GM18511 (cell line): ENCODE measurements around the gene CLSTN3.

ENCODE experiments used
- ATAC-seq: cut with Tn5 transposase; IDR thresholded peaks from one replicate; pipeline ENCODE4 v1.9.1; 2021; ENCODE audit warnings: mild to moderate bottlenecking, moderate library complexity; ENCODE audit not compliant: unreplicated experiment

The CLSTN3 gene

GRCh38 chr12:7125632-7126227 lies 4.4 kb upstream of the CLSTN3 start:
- ATAC-seq = no peak

- ATAC-seq = no peak
Measured at GRCh38 chr12:7127916-7128626, 2.1 kb upstream of the CLSTN3 start.

- no peak for ATAC-seq
Measured at GRCh38 chr12:7128681-7129286, 1.4 kb upstream of the CLSTN3 start, which contains the start of gene RBP5. Gene RBP5 (minus strand): TSS chr12:7128889. CDS start chr12:7128775, 114 bp downstream.

GRCh38 chr12:7129287-7129871 lies 792 bp upstream of the CLSTN3 start:
- peak; percentile 30 for ATAC-seq

- ATAC-seq = peak; percentile 56
Measured at GRCh38 chr12:7130701-7131501, 730 bp downstream of the CLSTN3 start.

GRCh38 chr12:7131502-7131866 lies 1.3 kb downstream of the CLSTN3 start:
- ATAC-seq = no peak

GRCh38 chr12:7134396-7135166 lies 4.4 kb downstream of the CLSTN3 start:
- no peak for ATAC-seq

- no peak for ATAC-seq
Measured at GRCh38 chr12:7136071-7136470, 5.9 kb downstream of the CLSTN3 start.

GRCh38 chr12:7136676-7137075 lies 6.5 kb downstream of the CLSTN3 start:
- ATAC-seq = no peak

GRCh38 chr12:7137908-7138307 lies 7.7 kb downstream of the CLSTN3 start:
- ATAC-seq = no peak

GRCh38 chr12:7139200-7139599 lies 9.0 kb downstream of the CLSTN3 start:
- no peak for ATAC-seq

GRCh38 chr12:7141351-7142005 lies 11.3 kb downstream of the CLSTN3 start:
- ATAC-seq = no peak

GRCh38 chr12:7142056-7142644 lies 12.0 kb downstream of the CLSTN3 start:
- ATAC-seq = no peak

GRCh38 chr12:7142809-7143465 lies 12.8 kb downstream of the CLSTN3 start:
- no peak for ATAC-seq

- no peak for ATAC-seq
Measured at GRCh38 chr12:7143564-7143963, 13.4 kb downstream of the CLSTN3 start.

GRCh38 chr12:7144414-7145120 lies 14.4 kb downstream of the CLSTN3 start:
- ATAC-seq = no peak

- ATAC-seq = no peak
Measured at GRCh38 chr12:7145671-7146070, 15.5 kb downstream of the CLSTN3 start.

- ATAC-seq = no peak
Measured at GRCh38 chr12:7146228-7146627, 16.1 kb downstream of the CLSTN3 start.
